Measurements from ENCODE around the gene KDSR.

KDSR gene

GRCh38 chr18:63312737-63313395 is 54.1 kb downstream of the KDSR start:
- no peak for DNase-seq
- H3K4me1 ChIP-seq (ENCODE audit: control insufficient read depth in 1 of 2, insufficient read depth in 2 of 2, low read length in 2 of 2), result no peaks in the 10 kb centered on the region
- no peak overlapping the region for H3K27ac ChIP-seq (ENCODE audit: low read depth, low read length)
- no peak overlapping the region for H2AK5ac ChIP-seq (ENCODE audit: low read length)
- H4K8ac ChIP-seq (ENCODE audit: low read depth, low read length), result no peak overlapping the region
- H3K27me3 ChIP-seq (ENCODE audit: insufficient read depth, low read length), result no peaks in the 10 kb centered on the region
- H3K4me2 ChIP-seq (ENCODE audit: low read length), result no peak overlapping the region
- H3K4ac ChIP-seq (ENCODE audit: low read depth, low read length), result no peak overlapping the region
- H3K79me1 ChIP-seq (ENCODE audit: low read length), result no peaks in the 10 kb centered on the region
- H3K9ac ChIP-seq (ENCODE audit: low read length), result no peak overlapping the region
- no peaks in the 10 kb centered on the region for H3K79me2 ChIP-seq (ENCODE audit: control insufficient read depth, insufficient read depth, low read length, poor library complexity)
- no peak overlapping the region for H3K23ac ChIP-seq (ENCODE audit: low read length)
- H3K18ac ChIP-seq (ENCODE audit: low read length), result no peak overlapping the region
- H4K12ac ChIP-seq (ENCODE audit: low read depth, low read length), result no peak overlapping the region
- no peaks in the 10 kb centered on the region for H3K36me3 ChIP-seq (ENCODE audit: control insufficient read depth in 1 of 2, insufficient read depth in 2 of 2, low read length in 2 of 2)
- H4K91ac ChIP-seq (ENCODE audit: low read depth, low read length), result no peak overlapping the region
- H3K14ac ChIP-seq (ENCODE audit: low read length), result no peak overlapping the region
- no peak overlapping the region for H3K4me3 ChIP-seq (ENCODE audit: low read depth, low read length)
- no peak overlapping the region for H2BK120ac ChIP-seq (ENCODE audit: insufficient read depth, low read length, poor library complexity)
- H2AFZ ChIP-seq (ENCODE audit: insufficient read depth, low read length, poor library complexity), result no peak overlapping the region
- WGBS (ENCODE audit: extremely low coverage, insufficient coverage, insufficient read length), result no CpG with 5 or more reads among the region's 5 CpGs
- peaks cover under 1% of the 10 kb centered on the region for H3K9me3 ChIP-seq (ENCODE audit: insufficient read depth, low read depth, low read length)
- H2BK12ac ChIP-seq (ENCODE audit: low read length), result no peak overlapping the region
- no peak overlapping the region for H2BK5ac ChIP-seq (ENCODE audit: low read depth, low read length, poor library complexity)

DNA sequence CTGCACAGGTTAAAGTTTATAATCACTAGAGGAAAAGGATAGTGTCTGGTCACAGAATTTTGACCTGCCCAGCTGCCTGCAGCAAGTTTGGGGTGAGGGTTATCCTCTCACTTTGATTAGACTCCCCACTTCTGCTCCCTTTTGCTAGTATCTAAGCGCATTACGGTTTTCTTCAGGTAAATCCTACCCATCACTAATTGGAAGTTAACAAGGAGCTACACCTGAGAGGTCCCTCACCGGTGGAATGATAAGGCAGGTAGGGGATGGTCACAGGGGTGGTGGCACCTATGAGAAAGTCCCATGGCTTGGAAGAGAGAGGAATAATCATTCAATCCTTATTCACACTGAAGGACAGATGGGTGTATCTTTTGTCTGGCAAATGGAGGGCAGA is 55.0 kb downstream of the KDSR start:
- Histone ChIP-seq H2BK120ac (ENCODE audit: insufficient read depth, low read length, poor library complexity) (no peak overlapping the region), H4K8ac (ENCODE audit: low read depth, low read length) (no peak overlapping the region), H4K91ac (ENCODE audit: low read depth, low read length) (no peak overlapping the region), H2BK12ac (ENCODE audit: low read length) (no peak overlapping the region), H3K79me2 (ENCODE audit: control insufficient read depth, insufficient read depth, low read length, poor library complexity) (no peaks in the 10 kb centered on the region), H3K27me3 (ENCODE audit: insufficient read depth, low read length) (no peaks in the 10 kb centered on the region), H3K23ac (ENCODE audit: low read length) (no peak overlapping the region), H2AFZ (ENCODE audit: insufficient read depth, low read length, poor library complexity) (no peak overlapping the region), H4K12ac (ENCODE audit: low read depth, low read length) (no peak overlapping the region), H3K36me3 (ENCODE audit: control insufficient read depth in 1 of 2, insufficient read depth in 2 of 2, low read length in 2 of 2) (no peaks in the 10 kb centered on the region), H2AK5ac (ENCODE audit: low read length) (no peak overlapping the region), H3K9me3 (ENCODE audit: insufficient read depth, low read depth, low read length) (no peaks in the 10 kb centered on the region), H3K4me2 (ENCODE audit: low read length) (no peak overlapping the region), H3K14ac (ENCODE audit: low read length) (no peak overlapping the region), H3K4ac (ENCODE audit: low read depth, low read length) (no peak overlapping the region), H3K79me1 (ENCODE audit: low read length) (no peaks in the 10 kb centered on the region), H3K27ac (ENCODE audit: low read depth, low read length) (no peak overlapping the region), H3K18ac (ENCODE audit: low read length) (no peak overlapping the region), H2BK5ac (ENCODE audit: low read depth, low read length, poor library complexity) (no peak overlapping the region), H3K4me3 (ENCODE audit: low read depth, low read length) (no peak overlapping the region), H3K4me1 (ENCODE audit: control insufficient read depth in 1 of 2, insufficient read depth in 2 of 2, low read length in 2 of 2) (no peaks in the 10 kb centered on the region), H3K9ac (ENCODE audit: low read length) (no peak overlapping the region)
- no CpG with 5 or more reads among the region's 3 CpGs for WGBS (ENCODE audit: extremely low coverage, insufficient coverage, insufficient read length)
- no peak for DNase-seq

GRCh38 chr18:63311118-63312018 is 55.6 kb downstream of the KDSR start:
- H3K18ac ChIP-seq (ENCODE audit: low read length), result no peak overlapping the region
- H3K4me2 ChIP-seq (ENCODE audit: low read length), result no peak overlapping the region
- H3K27ac ChIP-seq (ENCODE audit: low read depth, low read length), result no peak overlapping the region
- no peaks in the 10 kb centered on the region for H3K79me2 ChIP-seq (ENCODE audit: control insufficient read depth, insufficient read depth, low read length, poor library complexity)
- H3K79me1 ChIP-seq (ENCODE audit: low read length), result no peaks in the 10 kb centered on the region
- H3K36me3 ChIP-seq (ENCODE audit: control insufficient read depth in 1 of 2, insufficient read depth in 2 of 2, low read length in 2 of 2), result no peaks in the 10 kb centered on the region
- H3K9me3 ChIP-seq (ENCODE audit: insufficient read depth, low read depth, low read length), result no peaks in the 10 kb centered on the region
- no peak overlapping the region for H3K4ac ChIP-seq (ENCODE audit: low read depth, low read length)
- no peak for DNase-seq
- no peak overlapping the region for H4K8ac ChIP-seq (ENCODE audit: low read depth, low read length)
- no peak overlapping the region for H2BK5ac ChIP-seq (ENCODE audit: low read depth, low read length, poor library complexity)
- no peaks in the 10 kb centered on the region for H3K4me1 ChIP-seq (ENCODE audit: control insufficient read depth in 1 of 2, insufficient read depth in 2 of 2, low read length in 2 of 2)
- no peak overlapping the region for H3K9ac ChIP-seq (ENCODE audit: low read length)
- no peak overlapping the region for H2BK120ac ChIP-seq (ENCODE audit: insufficient read depth, low read length, poor library complexity)
- no peak overlapping the region for H3K23ac ChIP-seq (ENCODE audit: low read length)
- no peak overlapping the region for H3K14ac ChIP-seq (ENCODE audit: low read length)
- WGBS (ENCODE audit: extremely low coverage, insufficient coverage, insufficient read length), result no CpG with 5 or more reads among the region's 8 CpGs
- no peak overlapping the region for H3K4me3 ChIP-seq (ENCODE audit: low read depth, low read length)
- H4K91ac ChIP-seq (ENCODE audit: low read depth, low read length), result no peak overlapping the region
- no peak overlapping the region for H2BK12ac ChIP-seq (ENCODE audit: low read length)
- H4K12ac ChIP-seq (ENCODE audit: low read depth, low read length), result no peak overlapping the region
- H2AK5ac ChIP-seq (ENCODE audit: low read length), result no peak overlapping the region
- no peak overlapping the region for H2AFZ ChIP-seq (ENCODE audit: insufficient read depth, low read length, poor library complexity)
- no peaks in the 10 kb centered on the region for H3K27me3 ChIP-seq (ENCODE audit: insufficient read depth, low read length)

DNA sequence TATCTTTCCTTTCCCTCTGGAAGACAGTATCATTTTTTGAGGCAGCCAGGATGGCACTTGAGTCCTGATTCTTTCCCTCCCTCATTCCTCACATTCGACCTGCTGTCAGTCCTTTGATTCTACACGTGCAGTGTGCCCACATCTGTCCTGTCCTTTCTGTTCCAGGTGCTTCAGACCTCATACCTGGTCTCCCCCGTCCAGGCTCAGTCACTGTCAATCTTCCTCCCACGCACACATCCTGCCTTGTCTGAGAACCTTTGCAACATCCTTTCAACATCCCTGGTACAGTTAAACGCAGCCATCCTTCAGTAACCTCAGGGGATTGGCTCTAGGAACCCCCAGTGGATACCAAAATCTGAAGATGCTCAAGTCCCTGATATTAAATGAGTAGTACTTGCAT is 57.6 kb downstream of the KDSR start:
- no peaks in the 10 kb centered on the region for H3K27me3 ChIP-seq (ENCODE audit: insufficient read depth, low read length)
- no peak overlapping the region for H3K4ac ChIP-seq (ENCODE audit: low read depth, low read length)
- no peak overlapping the region for H3K18ac ChIP-seq (ENCODE audit: low read length)
- H3K4me2 ChIP-seq (ENCODE audit: low read length), result no peak overlapping the region
- H4K12ac ChIP-seq (ENCODE audit: low read depth, low read length), result no peak overlapping the region
- H2AK5ac ChIP-seq (ENCODE audit: low read length), result no peak overlapping the region
- H3K79me2 ChIP-seq (ENCODE audit: control insufficient read depth, insufficient read depth, low read length, poor library complexity), result no peaks in the 10 kb centered on the region
- no peaks in the 10 kb centered on the region for H3K79me1 ChIP-seq (ENCODE audit: low read length)
- no peak overlapping the region for H3K9ac ChIP-seq (ENCODE audit: low read length)
- H3K14ac ChIP-seq (ENCODE audit: low read length), result no peak overlapping the region
- no peak overlapping the region for H2BK120ac ChIP-seq (ENCODE audit: insufficient read depth, low read length, poor library complexity)
- H3K4me1 ChIP-seq (ENCODE audit: control insufficient read depth in 1 of 2, insufficient read depth in 2 of 2, low read length in 2 of 2), result no peaks in the 10 kb centered on the region
- DNase-seq, result no peak
- H3K4me3 ChIP-seq (ENCODE audit: low read depth, low read length), result no peak overlapping the region
- H3K23ac ChIP-seq (ENCODE audit: low read length), result no peak overlapping the region
- no peak overlapping the region for H2BK12ac ChIP-seq (ENCODE audit: low read length)
- H4K91ac ChIP-seq (ENCODE audit: low read depth, low read length), result no peak overlapping the region
- H3K36me3 ChIP-seq (ENCODE audit: control insufficient read depth in 1 of 2, insufficient read depth in 2 of 2, low read length in 2 of 2), result no peaks in the 10 kb centered on the region
- H2AFZ ChIP-seq (ENCODE audit: insufficient read depth, low read length, poor library complexity), result no peak overlapping the region
- no CpG with 5 or more reads among the region's 5 CpGs for WGBS (ENCODE audit: extremely low coverage, insufficient coverage, insufficient read length)
- no peaks in the 10 kb centered on the region for H3K9me3 ChIP-seq (ENCODE audit: insufficient read depth, low read depth, low read length)
- no peak overlapping the region for H4K8ac ChIP-seq (ENCODE audit: low read depth, low read length)
- H3K27ac ChIP-seq (ENCODE audit: low read depth, low read length), result no peak overlapping the region
- H2BK5ac ChIP-seq (ENCODE audit: low read depth, low read length, poor library complexity), result no peak overlapping the region

Measured in trophoblast cell (in vitro differentiated cells and primary cell).